Upper lobe of left lung (tissue), 4 donors: ENCODE results near the gene RNLS.

ENCODE experiments used
- POLR2A ChIP-seq, 4 donors: fragments of 450-650 bp; IDR thresholded peaks; one replicate each; pipeline ENCODE4 v1.5.1; 2016 to 2017; ENCODE audit warnings: antibody characterized with exemption in 4 of 4, mild to moderate bottlenecking in 2 of 4
- POLR2AphosphoS5 ChIP-seq, 2 donors: sonication (generic); formaldehyde crosslinking; IDR thresholded peaks; one replicate each; pipeline ENCODE4 v1.5.1; 2017; ENCODE audit warnings: antibody characterized with exemption in 2 of 2
- TF ChIP-seq, protein P1 (sequence below), 6 experiments: fragments of 450-650 bp in 4 of 6; fragments of 200-600 bp in 2 of 6; sonication (generic) in 2 of 6; IDR thresholded peaks; one replicate each; pipeline ENCODE4 v1.5.1; 2016 to 2019; ENCODE audit warnings: antibody characterized with exemption in 6 of 6

GRCh38 chr10:88582411-88582805 lies 710 bp downstream of the RNLS start:
- TF ChIP-seq POLR2A (IDR thresholded peaks at IDR 0.05): no peak
- TF ChIP-seq, protein P1, sequence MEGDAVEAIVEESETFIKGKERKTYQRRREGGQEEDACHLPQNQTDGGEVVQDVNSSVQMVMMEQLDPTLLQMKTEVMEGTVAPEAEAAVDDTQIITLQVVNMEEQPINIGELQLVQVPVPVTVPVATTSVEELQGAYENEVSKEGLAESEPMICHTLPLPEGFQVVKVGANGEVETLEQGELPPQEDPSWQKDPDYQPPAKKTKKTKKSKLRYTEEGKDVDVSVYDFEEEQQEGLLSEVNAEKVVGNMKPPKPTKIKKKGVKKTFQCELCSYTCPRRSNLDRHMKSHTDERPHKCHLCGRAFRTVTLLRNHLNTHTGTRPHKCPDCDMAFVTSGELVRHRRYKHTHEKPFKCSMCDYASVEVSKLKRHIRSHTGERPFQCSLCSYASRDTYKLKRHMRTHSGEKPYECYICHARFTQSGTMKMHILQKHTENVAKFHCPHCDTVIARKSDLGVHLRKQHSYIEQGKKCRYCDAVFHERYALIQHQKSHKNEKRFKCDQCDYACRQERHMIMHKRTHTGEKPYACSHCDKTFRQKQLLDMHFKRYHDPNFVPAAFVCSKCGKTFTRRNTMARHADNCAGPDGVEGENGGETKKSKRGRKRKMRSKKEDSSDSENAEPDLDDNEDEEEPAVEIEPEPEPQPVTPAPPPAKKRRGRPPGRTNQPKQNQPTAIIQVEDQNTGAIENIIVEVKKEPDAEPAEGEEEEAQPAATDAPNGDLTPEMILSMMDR (IDR thresholded peaks at IDR 0.05): no peak
- no peak for TF ChIP-seq POLR2AphosphoS5 (IDR thresholded peaks at IDR 0.05)
